Measurements from ENCODE around the gene TNRC18.
A peak's percentile ranks its signal among the peaks of the same experiment; 100 is the strongest.
"Not testable (repeated sequence)": the region's sequence is repeated elsewhere in the genome, so short reads cannot be mapped to it uniquely, and the experiment has no call there.

TNRC18 gene, protein sequence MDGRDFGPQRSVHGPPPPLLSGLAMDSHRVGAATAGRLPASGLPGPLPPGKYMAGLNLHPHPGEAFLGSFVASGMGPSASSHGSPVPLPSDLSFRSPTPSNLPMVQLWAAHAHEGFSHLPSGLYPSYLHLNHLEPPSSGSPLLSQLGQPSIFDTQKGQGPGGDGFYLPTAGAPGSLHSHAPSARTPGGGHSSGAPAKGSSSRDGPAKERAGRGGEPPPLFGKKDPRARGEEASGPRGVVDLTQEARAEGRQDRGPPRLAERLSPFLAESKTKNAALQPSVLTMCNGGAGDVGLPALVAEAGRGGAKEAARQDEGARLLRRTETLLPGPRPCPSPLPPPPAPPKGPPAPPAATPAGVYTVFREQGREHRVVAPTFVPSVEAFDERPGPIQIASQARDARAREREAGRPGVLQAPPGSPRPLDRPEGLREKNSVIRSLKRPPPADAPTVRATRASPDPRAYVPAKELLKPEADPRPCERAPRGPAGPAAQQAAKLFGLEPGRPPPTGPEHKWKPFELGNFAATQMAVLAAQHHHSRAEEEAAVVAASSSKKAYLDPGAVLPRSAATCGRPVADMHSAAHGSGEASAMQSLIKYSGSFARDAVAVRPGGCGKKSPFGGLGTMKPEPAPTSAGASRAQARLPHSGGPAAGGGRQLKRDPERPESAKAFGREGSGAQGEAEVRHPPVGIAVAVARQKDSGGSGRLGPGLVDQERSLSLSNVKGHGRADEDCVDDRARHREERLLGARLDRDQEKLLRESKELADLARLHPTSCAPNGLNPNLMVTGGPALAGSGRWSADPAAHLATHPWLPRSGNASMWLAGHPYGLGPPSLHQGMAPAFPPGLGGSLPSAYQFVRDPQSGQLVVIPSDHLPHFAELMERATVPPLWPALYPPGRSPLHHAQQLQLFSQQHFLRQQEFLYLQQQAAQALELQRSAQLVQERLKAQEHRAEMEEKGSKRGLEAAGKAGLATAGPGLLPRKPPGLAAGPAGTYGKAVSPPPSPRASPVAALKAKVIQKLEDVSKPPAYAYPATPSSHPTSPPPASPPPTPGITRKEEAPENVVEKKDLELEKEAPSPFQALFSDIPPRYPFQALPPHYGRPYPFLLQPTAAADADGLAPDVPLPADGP (N-terminal part only)

DNA sequence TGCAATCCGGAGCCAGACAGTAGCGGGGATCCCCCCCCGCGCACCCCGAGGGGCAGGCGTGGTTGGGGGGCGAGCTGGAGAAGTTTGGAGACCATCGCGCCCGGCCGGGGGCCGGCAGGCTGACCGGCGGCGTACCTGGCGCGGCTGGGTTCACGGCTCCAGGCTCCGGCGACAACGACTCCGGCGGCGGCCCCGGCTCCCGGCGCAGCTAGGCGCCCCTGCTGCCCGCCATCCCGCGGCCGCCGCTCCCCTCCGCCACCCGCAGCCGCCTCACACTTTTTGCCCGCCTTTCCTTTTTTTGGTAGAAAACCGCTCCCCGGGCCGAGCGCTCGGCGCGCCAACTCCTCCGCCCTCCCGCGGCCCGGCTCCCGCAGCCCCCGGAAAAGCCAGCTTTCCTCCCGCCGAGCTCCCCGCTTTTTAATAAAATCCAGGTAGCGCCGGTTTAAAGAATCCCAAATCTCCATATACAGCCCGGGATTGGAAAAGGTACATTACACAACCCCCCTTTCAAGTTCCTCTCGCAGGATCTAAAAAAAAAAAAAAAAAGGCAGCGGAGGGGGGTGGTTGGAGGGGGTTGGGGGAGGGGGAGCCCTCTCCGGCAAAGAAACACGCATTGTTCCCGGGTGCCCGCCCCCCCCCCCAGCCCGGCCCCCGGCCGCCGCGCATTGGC lies at the start of gene TNRC18:
TNRC18 (minus strand) TSS at position 529 of the 670 bp plus-strand sequence. CDS start 2,588 bp downstream, outside the sequence.
- DNase-seq, result no peak
- peak within 1 kb of the TSS; percentile 95 for H3K27ac ChIP-seq
- in situ Hi-C loops (cut with HindIII; ENCODE audit: low pct_ligation_motif_present, low sequenced_read_pairs), result no loop called here
- peaks cover 5% of the 10 kb centered on the region for H3K36me3 ChIP-seq (replicated peaks)
- H3K4me3 ChIP-seq (ENCODE audit: low read depth, low read length), result peak within 1 kb of the TSS; percentile 85
- no peaks in the 10 kb centered on the region for H3K27me3 ChIP-seq (replicated peaks)
- TF ChIP-seq, protein P1, sequence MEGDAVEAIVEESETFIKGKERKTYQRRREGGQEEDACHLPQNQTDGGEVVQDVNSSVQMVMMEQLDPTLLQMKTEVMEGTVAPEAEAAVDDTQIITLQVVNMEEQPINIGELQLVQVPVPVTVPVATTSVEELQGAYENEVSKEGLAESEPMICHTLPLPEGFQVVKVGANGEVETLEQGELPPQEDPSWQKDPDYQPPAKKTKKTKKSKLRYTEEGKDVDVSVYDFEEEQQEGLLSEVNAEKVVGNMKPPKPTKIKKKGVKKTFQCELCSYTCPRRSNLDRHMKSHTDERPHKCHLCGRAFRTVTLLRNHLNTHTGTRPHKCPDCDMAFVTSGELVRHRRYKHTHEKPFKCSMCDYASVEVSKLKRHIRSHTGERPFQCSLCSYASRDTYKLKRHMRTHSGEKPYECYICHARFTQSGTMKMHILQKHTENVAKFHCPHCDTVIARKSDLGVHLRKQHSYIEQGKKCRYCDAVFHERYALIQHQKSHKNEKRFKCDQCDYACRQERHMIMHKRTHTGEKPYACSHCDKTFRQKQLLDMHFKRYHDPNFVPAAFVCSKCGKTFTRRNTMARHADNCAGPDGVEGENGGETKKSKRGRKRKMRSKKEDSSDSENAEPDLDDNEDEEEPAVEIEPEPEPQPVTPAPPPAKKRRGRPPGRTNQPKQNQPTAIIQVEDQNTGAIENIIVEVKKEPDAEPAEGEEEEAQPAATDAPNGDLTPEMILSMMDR (IDR thresholded peaks at IDR 0.05; ENCODE audit: low read depth, low read length, missing control alignments), result no peak

GRCh38 chr7:5472432-5473315 lies 49.0 kb upstream of the TNRC18 start:
- H3K4me3 ChIP-seq (ENCODE audit: low read depth, low read length), result no peak overlapping the region
- TF ChIP-seq, protein P1 (IDR thresholded peaks at IDR 0.05; ENCODE audit: low read depth, low read length, missing control alignments), result no peak
- in situ Hi-C loops (cut with HindIII; ENCODE audit: low pct_ligation_motif_present, low sequenced_read_pairs), result no loop called here
- DNase-seq, result no peak
- H3K27ac ChIP-seq, result no peak overlapping the region
- no peaks in the 10 kb centered on the region for H3K36me3 ChIP-seq (replicated peaks)
- H3K27me3 ChIP-seq (replicated peaks), result no peaks in the 10 kb centered on the region

GRCh38 chr7:5471623-5472022 lies 48.0 kb upstream of the TNRC18 start:
- H3K27ac ChIP-seq; DNase-seq; H3K27me3 ChIP-seq (replicated peaks); H3K36me3 ChIP-seq (replicated peaks); in situ Hi-C loops (cut with HindIII; ENCODE audit: low pct_ligation_motif_present, low sequenced_read_pairs); H3K4me3 ChIP-seq (ENCODE audit: low read depth, low read length): not testable (repeated sequence)

DNA sequence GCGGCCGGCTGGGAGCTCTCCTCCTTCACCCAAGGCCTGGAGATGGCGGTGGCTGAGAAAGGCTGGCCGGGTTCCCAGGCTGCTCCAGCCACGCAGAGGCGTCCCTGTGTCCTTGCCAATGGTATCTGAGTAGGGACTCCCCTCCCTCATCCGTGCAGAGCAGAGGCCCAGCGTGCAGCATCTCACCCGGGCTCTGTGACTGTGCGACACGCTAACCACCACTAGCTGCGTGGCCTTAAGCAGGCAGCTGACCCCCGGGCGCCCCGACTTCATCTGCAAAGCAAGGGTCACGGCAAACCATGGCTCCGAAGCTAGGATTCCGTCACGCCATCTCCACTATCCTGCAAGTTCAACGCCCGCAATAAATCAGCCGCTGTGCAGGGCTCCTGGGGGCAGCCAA lies 47.2 kb upstream of the TNRC18 start:
- Histone ChIP-seq H3K4me3 (ENCODE audit: low read depth, low read length) (no peak overlapping the region), H3K27me3 (replicated peaks) (no peaks in the 10 kb centered on the region), H3K27ac (no peak overlapping the region), H3K36me3 (replicated peaks) (no peaks in the 10 kb centered on the region)
- in situ Hi-C loops (cut with HindIII; ENCODE audit: low pct_ligation_motif_present, low sequenced_read_pairs), result no loop called here
- TF ChIP-seq, protein P1 (IDR thresholded peaks at IDR 0.05; ENCODE audit: low read depth, low read length, missing control alignments), result no peak
- DNase-seq, result no peak

DNA sequence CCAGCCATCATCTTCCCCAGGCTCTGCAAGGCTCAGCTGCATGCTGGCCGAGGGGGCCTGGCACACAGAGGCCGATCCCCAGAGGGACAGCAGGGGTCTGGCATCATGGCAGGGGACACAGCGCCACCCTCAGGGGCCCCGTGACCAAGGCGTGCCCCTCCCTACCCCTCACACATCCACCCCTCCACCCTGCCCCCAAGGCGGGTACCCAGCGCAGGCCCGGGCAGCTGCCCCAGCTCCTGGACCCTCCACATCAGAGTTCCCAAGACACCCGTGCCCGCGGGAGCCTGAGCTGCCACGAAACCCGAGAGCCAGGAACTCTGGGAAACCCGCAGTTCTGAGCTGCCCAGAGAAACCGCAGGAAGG lies 46.5 kb upstream of the TNRC18 start:
- no peak overlapping the region for H3K4me3 ChIP-seq (ENCODE audit: low read depth, low read length)
- no peaks in the 10 kb centered on the region for H3K36me3 ChIP-seq (replicated peaks)
- no peak overlapping the region for H3K27ac ChIP-seq
- H3K27me3 ChIP-seq (replicated peaks), result no peaks in the 10 kb centered on the region
- TF ChIP-seq, protein P1 (IDR thresholded peaks at IDR 0.05; ENCODE audit: low read depth, low read length, missing control alignments), result peak; percentile 6
- DNase-seq, result no peak
- in situ Hi-C loops (cut with HindIII; ENCODE audit: low pct_ligation_motif_present, low sequenced_read_pairs), result no loop called here

Data from brain microvascular endothelial cell (primary cell).